Spleen (tissue), 11 donors: ENCODE data around the gene NLRP1. TPM values are rescaled to one million over a fixed set of nuclear protein-coding genes. Genes with fewer than 3 reads are reported as not detected.

Source experiments
- DNase-seq: peaks from one replicate; pipeline ENCODE4 v3.0.0-alpha.2; 2020
- H3K27ac ChIP-seq, 8 donors: fragments of 200-600 bp; sonication (generic) in 7 of 8; 1 replicate in 4 of 8; 2 replicates in 4 of 8; pipeline versions ENCODE4 v1.5.0 to v1.8.0; 2016 to 2021; ENCODE audit warnings: inconsistent platforms in 4 of 8, mild to moderate bottlenecking in 4 of 8, moderate library complexity in 1 of 8
- H3K27me3 ChIP-seq, 7 donors: fragments of 200-600 bp; sonication (generic) in 6 of 7; replicated peaks in 1 of 7; 1 replicate in 4 of 7; 2 replicates in 3 of 7; pipeline versions ENCODE4 v1.5.0 to v1.8.0; 2016 to 2021; ENCODE audit warnings: inconsistent platforms in 3 of 7, mild to moderate bottlenecking in 1 of 7
- H3K36me3 ChIP-seq, 6 donors: fragments of 200-600 bp; sonication (generic) in 5 of 6; 1 replicate in 4 of 6; 2 replicates in 2 of 6; pipeline versions ENCODE4 v1.5.0 to v1.8.0; 2016 to 2021; ENCODE audit warnings: inconsistent platforms in 2 of 6
- H3K4me1 ChIP-seq, 6 donors: fragments of 200-600 bp; sonication (generic) in 5 of 6; 1 replicate in 3 of 6; 2 replicates in 3 of 6; pipeline versions ENCODE4 v1.5.0 to v1.8.0; 2016 to 2021; ENCODE audit warnings: inconsistent platforms in 3 of 6
- H3K4me3 ChIP-seq, 8 donors: fragments of 200-600 bp; sonication (generic) in 7 of 8; 1 replicate in 4 of 8; 2 replicates in 4 of 8; pipeline versions ENCODE4 v1.5.0 to v1.8.0; 2016 to 2021; ENCODE audit warnings: inconsistent platforms in 4 of 8, mild to moderate bottlenecking in 4 of 8, moderate library complexity in 2 of 8
- H3K9me3 ChIP-seq, 8 donors: fragments of 200-600 bp; sonication (generic) in 7 of 8; 1 replicate in 4 of 8; 2 replicates in 4 of 8; pipeline versions ENCODE4 v1.5.0 to v1.8.0; 2016 to 2021; ENCODE audit warnings: inconsistent platforms in 4 of 8
- POLR2A ChIP-seq, 3 donors: fragments of 450-650 bp; IDR thresholded peaks; one replicate each; pipeline ENCODE4 v1.5.1; 2017; ENCODE audit warnings: antibody characterized with exemption in 3 of 3, mild to moderate bottlenecking in 1 of 3
- POLR2AphosphoS5 ChIP-seq, 3 donors: sonication (generic); formaldehyde crosslinking; IDR thresholded peaks; one replicate each; pipeline ENCODE4 v1.5.1; 2017; ENCODE audit warnings: antibody characterized with exemption in 3 of 3
- WGBS, 5 donors: extraction: QIAGEN DNeasy Blood & Tissue Kit in 3 of 5; methylation state at CpG; one replicate each; pipeline versions ENCODE4 v1.1.5 to v1.1.7; 2013 to 2018; 5-methylcytosine and 5-hydroxymethylcytosine counted together
- intact Hi-C: fragments of 100-400 bp; cut with DNase I; formaldehyde crosslinking; loops from one replicate; pipeline ENCODE4 v1.15.0; 2023; ENCODE audit warnings: low total_unique reads
- polyA plus RNA-seq, 3 donors: library from polyadenylated mRNA; stranded (reverse); fragments of 200-250 nt; gene quantifications; one replicate each; pipeline ENCODE4 v1.2.1, GENCODE V29; 2013
- total RNA-seq, 7 donors: library from RNA; depleted of rRNA in 3 of 7; stranded (reverse); fragments of >200 nt in 3 of 7; fragmentation: NEBNext Ultra II Directional in 4 of 7; extraction: Animal tissue kit (Norgen Biotek cat#: 25700) in 4 of 7; gene quantifications; one replicate each; pipeline versions ENCODE4 v1.1.0 to v1.2.1, GENCODE V29; 2016 to 2021
- TF ChIP-seq, protein P1 (sequence below), 11 experiments: fragments of 200-600 bp in 7 of 11; fragments of 450-650 bp in 4 of 11; sonication (generic) in 4 of 11; IDR thresholded peaks in 8 of 11; conservative IDR thresholded peaks in 3 of 11; 1 replicate in 7 of 11; 2 replicates in 4 of 11; pipeline versions ENCODE4 v1.4.0 to v1.8.0; 2016 to 2021; ENCODE audit warnings: antibody characterized with exemption in 11 of 11, inconsistent platforms in 4 of 11, mild to moderate bottlenecking in 1 of 11
- donor health status: healthy with polysubstance abuse.
- donor health status: DM: no; HTN: no; CAD: no; lungs with moderate emphysema.
- donor health status: DM: no; HTN: no; CAD: no.
- donor health status: Bipolar disorder and iron deficiency.
- donor health status: healthy.
- donor health status: DM: no; HTN: no; CAD: no.
- donor health status: DM: yes; HTN: yes; CAD: no.

Gene NLRP1
- total and polyA plus RNA-seq, 10 donors, result 34.7 to 145 (median 76.7) TPM

GRCh38 chr17:5473906-5474305 lies 110.4 kb downstream of the NLRP1 start:
- Histone ChIP-seq H3K27ac (no peak overlapping the region), H3K9me3 (no peaks in the 10 kb centered on the region), H3K4me1 (peaks cover 4 to 25% (median 10%) of the 10 kb centered on the region in 6 donors), H3K36me3 (peaks cover 4 to 79% (median 61%) of the 10 kb centered on the region in 6 donors), H3K4me3 (no peak overlapping the region), H3K27me3 (no peaks in the 10 kb centered on the region)
- TF ChIP-seq, protein P1, sequence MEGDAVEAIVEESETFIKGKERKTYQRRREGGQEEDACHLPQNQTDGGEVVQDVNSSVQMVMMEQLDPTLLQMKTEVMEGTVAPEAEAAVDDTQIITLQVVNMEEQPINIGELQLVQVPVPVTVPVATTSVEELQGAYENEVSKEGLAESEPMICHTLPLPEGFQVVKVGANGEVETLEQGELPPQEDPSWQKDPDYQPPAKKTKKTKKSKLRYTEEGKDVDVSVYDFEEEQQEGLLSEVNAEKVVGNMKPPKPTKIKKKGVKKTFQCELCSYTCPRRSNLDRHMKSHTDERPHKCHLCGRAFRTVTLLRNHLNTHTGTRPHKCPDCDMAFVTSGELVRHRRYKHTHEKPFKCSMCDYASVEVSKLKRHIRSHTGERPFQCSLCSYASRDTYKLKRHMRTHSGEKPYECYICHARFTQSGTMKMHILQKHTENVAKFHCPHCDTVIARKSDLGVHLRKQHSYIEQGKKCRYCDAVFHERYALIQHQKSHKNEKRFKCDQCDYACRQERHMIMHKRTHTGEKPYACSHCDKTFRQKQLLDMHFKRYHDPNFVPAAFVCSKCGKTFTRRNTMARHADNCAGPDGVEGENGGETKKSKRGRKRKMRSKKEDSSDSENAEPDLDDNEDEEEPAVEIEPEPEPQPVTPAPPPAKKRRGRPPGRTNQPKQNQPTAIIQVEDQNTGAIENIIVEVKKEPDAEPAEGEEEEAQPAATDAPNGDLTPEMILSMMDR (IDR thresholded peaks at IDR 0.05 in 8 of 11, conservative IDR thresholded peaks at IDR 0.05 in 3 of 11), result no peak
- TF ChIP-seq POLR2A (IDR thresholded peaks at IDR 0.05) (no peak), POLR2AphosphoS5 (IDR thresholded peaks at IDR 0.05) (no peak)
- no peak for DNase-seq
- WGBS, 5 donors, result 91 to 99% (median 93%) methylated on average over 2 of the region's 2 CpGs
- intact Hi-C loops, result no loop called here

DNA sequence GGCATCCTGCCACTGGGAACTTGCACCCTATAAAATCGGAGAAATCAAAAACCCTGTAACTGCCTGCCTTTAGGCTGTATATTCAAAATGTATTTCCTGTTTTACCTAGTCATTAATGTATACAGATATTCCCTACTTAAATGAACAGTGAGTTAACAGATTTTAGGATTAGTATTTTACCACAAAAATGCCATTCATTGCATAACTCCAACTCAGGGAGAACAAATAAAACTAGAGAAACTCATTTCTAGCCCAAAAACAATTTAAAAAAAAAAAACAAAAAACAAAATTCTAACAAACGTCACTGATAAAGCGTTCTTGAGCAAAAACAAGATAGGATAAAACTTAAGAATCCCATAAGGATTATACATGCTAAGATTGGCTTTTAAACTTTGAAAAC lies 111.8 kb downstream of the NLRP1 start:
- Histone ChIP-seq H3K4me1 (peaks cover 9 to 23% (median 17%) of the 10 kb centered on the region in 6 donors), H3K36me3 (peaks cover 0 to 65% (median 47%) of the 10 kb centered on the region in 6 donors), H3K4me3 (no peak overlapping the region), H3K9me3 (no peaks in the 10 kb centered on the region), H3K27me3 (no peaks in the 10 kb centered on the region), H3K27ac (no peak overlapping the region)
- TF ChIP-seq POLR2A (IDR thresholded peaks at IDR 0.05) (no peak), POLR2AphosphoS5 (IDR thresholded peaks at IDR 0.05) (no peak)
- TF ChIP-seq, protein P1 (IDR thresholded peaks at IDR 0.05 in 8 of 11, conservative IDR thresholded peaks at IDR 0.05 in 3 of 11), result no peak
- intact Hi-C loops, result no loop called here
- 90 to 96% (median 93%) methylated on average over 3 of the region's 3 CpGs for WGBS, 5 donors
- no peak for DNase-seq

- WGBS, 5 donors, result 0 to 1% (median 1%) methylated on average over 17 of the region's 17 CpGs
- no peaks in the 10 kb centered on the region for H3K9me3 ChIP-seq
- H3K36me3 ChIP-seq, result peaks cover 0 to 27% (median 5%) of the 10 kb centered on the region in 6 donors
- H3K27me3 ChIP-seq, result no peaks in the 10 kb centered on the region
- intact Hi-C loops, result no loop called here
- H3K4me3 ChIP-seq, result peak overlapping the region; percentile 91 to 100 (median 99)
- TF ChIP-seq POLR2A (IDR thresholded peaks at IDR 0.05), result no peak
- no peak for TF ChIP-seq POLR2AphosphoS5 (IDR thresholded peaks at IDR 0.05)
- TF ChIP-seq, protein P1 (IDR thresholded peaks at IDR 0.05 in 8 of 11, conservative IDR thresholded peaks at IDR 0.05 in 3 of 11), result no peak
- H3K27ac ChIP-seq, result peak overlapping the region in 6 of 8 donors; percentile 79 to 88 (median 82)
- DNase-seq, result no peak
- peaks cover 19 to 48% (median 29%) of the 10 kb centered on the region in 6 donors for H3K4me1 ChIP-seq
Measured at GRCh38 chr17:5468075-5468473, 116.2 kb downstream of the NLRP1 start.

DNA sequence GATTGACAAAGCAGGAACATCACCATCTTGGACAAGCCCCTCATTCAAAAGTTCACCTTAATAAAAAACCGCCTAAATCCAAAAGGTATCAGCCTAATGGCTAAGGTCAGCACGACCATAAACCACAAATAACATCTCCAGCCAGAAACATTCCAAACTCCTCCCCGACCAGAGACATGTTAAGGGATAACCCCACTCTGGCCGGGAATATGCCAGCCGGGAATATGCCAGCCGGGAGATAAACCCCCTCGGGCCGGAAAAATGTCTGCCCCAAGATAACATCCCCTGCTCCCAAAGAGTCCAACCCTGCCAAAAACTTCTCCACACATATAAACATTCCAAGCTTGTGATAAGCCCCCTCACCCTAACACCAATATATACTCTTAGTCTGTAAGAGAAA lies 116.9 kb downstream of the NLRP1 start:
- no peak for DNase-seq
- no peak overlapping the region for H3K27ac ChIP-seq
- H3K27me3 ChIP-seq, result no peaks in the 10 kb centered on the region
- H3K9me3 ChIP-seq, result no peaks in the 10 kb centered on the region
- WGBS, 5 donors, result 13 to 20% (median 19%) methylated on average over 8 of the region's 8 CpGs
- intact Hi-C loops, result no loop called here
- peak overlapping the region; percentile 91 to 100 (median 99) for H3K4me3 ChIP-seq
- peaks cover 19 to 55% (median 29%) of the 10 kb centered on the region in 6 donors for H3K4me1 ChIP-seq
- TF ChIP-seq, protein P1 (IDR thresholded peaks at IDR 0.05 in 8 of 11, conservative IDR thresholded peaks at IDR 0.05 in 3 of 11), result no peak
- TF ChIP-seq POLR2AphosphoS5 (IDR thresholded peaks at IDR 0.05) (no peak), POLR2A (IDR thresholded peaks at IDR 0.05) (no peak)
- H3K36me3 ChIP-seq, result peaks cover 0 to 26% (median 4%) of the 10 kb centered on the region in 6 donors
